Bronchial epithelial cell (primary cell): ENCODE measurements around the gene ABCD4. TPM values are rescaled to one million over a fixed set of nuclear protein-coding genes. Genes with fewer than 3 reads are reported as not detected.
A peak's percentile ranks its signal among the peaks of the same experiment; 100 is the strongest.
"Not testable (repeated sequence)": the region's sequence is repeated elsewhere in the genome, so short reads cannot be mapped to it uniquely, and the experiment has no call there.

Experiments
- DNase-seq: peaks from one replicate; pipeline ENCODE4 v3.0.0-alpha.2; 2010; ENCODE audit warnings: low read depth
- FAIRE-seq: peaks from 2 replicates; lab custom pipeline; 2011; peaks lifted over from hg19 to GRCh38; lab: Jason Lieb, UNC
- H3K27me3 ChIP-seq: 2 replicates; pipeline ENCODE4 v1.5.1; 2011; ENCODE audit warnings: low read length; ENCODE audit not compliant: control insufficient read depth, insufficient read depth
- H3K36me3 ChIP-seq: 2 replicates; pipeline ENCODE4 v1.5.1; 2011; ENCODE audit warnings: low read length; ENCODE audit not compliant: control insufficient read depth, insufficient read depth
- H3K4me3 ChIP-seq: 2 replicates; pipeline ENCODE4 v1.5.1; 2011; ENCODE audit warnings: mild to moderate bottlenecking, low read depth, low read length, control low read depth
- CTCF ChIP-seq: IDR thresholded peaks from 2 replicates; pipeline ENCODE4 v1.5.1; 2011; ENCODE audit warnings: mild to moderate bottlenecking, moderate library complexity, low read length, control low read depth, inconsistent platforms; ENCODE audit not compliant: insufficient read depth, severe bottlenecking
- total RNA-seq: library from RNA; depleted of rRNA; stranded (reverse); fragments of >200 nt; gene quantifications from 2 replicates; pipeline ENCODE4 v1.2.1, GENCODE V29; 2014

The ABCD4 gene
- total RNA-seq, 1 donor from 2014 or later: 13.2 TPM

DNA sequence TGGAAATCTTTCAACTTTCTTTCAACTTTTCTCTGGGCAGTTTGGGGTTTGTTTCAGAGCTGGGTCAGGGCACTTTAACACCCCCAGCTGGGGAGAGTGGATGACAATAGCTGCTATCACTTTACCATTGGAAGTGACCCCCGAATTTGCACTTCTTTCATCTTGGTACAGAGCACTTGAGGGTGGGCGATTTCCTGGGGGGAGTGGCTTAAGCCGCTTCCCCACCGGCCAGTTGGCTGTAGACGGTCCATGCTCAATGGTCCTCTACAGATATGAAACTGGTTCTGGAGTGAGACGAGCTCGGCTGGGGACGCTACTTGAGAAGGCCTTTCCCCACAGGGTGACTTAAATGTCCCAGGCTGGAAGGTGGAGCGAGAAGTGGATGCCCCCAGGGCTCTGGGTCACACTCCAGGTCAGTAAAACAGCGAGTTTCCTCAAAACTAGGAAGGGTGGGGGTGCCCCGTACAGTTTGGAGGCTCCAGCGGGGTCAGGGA is 45.6 kb upstream of the ABCD4 start, which contains the start of gene VRTN:
TSS of gene VRTN (plus strand) at position 231 of the 494 bp plus-strand sequence. CDS start 8,313 bp downstream, outside the sequence.
- DNase-seq (no peak), FAIRE-seq (no peak)
- TF ChIP-seq CTCF: no peak
- Histone ChIP-seq H3K36me3 (no peaks in the 10 kb centered on the region), H3K4me3 (no peak within 1 kb of the TSS), H3K27me3 (peaks cover 3% of the 10 kb centered on the region)

GRCh38 chr14:74347795-74348100 is 45.0 kb upstream of the ABCD4 start:
- H3K4me3 ChIP-seq: no peak overlapping the region
- DNase-seq: no peak
- no peak for FAIRE-seq
- H3K36me3 ChIP-seq: no peaks in the 10 kb centered on the region
- peaks cover 3% of the 10 kb centered on the region for H3K27me3 ChIP-seq
- TF ChIP-seq CTCF: no peak

DNA sequence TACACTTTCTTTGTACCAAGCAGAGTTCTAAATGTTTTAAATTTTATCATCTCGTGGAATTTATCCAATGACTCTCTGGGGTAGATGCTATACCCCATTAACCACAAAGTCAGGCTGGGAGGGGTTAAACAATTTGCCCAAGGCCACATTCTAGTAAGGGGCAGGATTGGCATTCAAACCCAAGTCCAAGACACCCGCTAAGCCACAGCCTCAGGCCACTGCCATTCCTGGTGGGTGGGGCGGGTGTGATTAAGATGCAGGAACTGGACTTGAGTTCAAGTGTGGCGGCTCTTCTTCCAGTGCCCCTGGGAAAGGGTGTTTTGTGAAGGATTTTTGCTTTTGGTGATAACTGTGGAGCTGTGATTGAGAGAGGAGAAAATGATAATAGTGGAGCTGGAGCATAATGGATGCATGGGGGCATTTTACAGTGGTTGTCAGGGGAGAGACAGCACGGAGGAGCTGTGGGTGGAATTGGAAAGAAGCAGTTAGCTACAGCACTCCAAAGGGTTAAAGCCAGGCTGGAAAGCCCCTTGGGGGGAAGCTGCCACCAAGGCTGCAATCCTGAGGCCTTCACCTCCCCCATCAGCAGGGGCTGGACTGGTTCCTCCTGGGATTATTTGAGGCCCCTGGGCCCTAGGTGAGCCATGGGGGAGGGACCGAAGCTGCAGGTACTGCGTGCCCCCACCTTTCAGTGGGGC is 44.5 kb upstream of the ABCD4 start:
- no peak for TF ChIP-seq CTCF
- DNase-seq (no peak), FAIRE-seq (no peak)
- Histone ChIP-seq H3K36me3 (no peaks in the 10 kb centered on the region), H3K27me3 (peaks cover 3% of the 10 kb centered on the region), H3K4me3 (no peak overlapping the region)

DNA sequence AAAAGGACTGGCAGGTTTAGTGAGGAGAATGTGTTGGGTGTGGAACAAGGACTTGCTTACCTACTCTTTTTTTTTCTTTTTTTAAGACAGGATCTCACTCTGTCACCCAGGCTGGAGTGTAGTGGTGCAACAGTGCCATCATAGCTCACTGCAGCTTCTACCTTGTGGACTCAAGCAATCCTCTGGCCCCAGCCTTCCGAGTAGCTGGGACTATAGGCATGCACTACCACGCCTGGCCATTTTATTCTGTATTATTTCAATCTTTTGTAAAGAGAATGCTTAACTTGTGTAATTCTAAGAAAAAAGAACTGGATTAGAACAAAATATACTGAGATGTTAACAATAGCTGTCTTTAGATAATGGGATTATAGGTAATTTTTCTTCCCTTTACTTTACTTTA is 43.6 kb upstream of the ABCD4 start:
- no peak for TF ChIP-seq CTCF
- no peak for DNase-seq
- Histone ChIP-seq H3K4me3 (no peak overlapping the region), H3K27me3 (peaks cover 3% of the 10 kb centered on the region), H3K36me3 (no peaks in the 10 kb centered on the region)
- FAIRE-seq: no peak

DNA sequence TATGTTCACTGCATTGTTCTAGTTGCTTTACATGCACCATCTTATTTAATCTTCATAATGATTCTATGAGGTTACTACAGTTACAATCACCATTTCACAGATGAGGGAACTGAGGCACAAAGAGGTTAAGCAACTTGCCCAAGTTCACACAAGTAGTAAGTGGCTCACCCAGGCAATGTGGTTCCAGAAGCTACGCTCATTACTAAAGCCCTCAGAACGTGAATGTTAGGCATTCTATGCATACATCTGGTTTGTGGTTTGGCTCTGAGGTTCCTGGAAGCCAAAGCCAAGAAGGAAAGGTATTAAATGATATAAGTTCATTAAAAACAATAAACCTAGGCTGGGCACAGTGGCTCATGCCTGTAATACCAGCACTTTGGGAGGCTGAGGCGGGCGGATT is 31.2 kb upstream of the ABCD4 start:
- FAIRE-seq (no peak), DNase-seq (peak; percentile 22)
- TF ChIP-seq CTCF: no peak
- Histone ChIP-seq H3K27me3 (no peaks in the 10 kb centered on the region), H3K4me3 (no peak overlapping the region), H3K36me3 (no peaks in the 10 kb centered on the region)

- not testable (repeated sequence) for DNase-seq, H3K27me3 ChIP-seq, FAIRE-seq, H3K36me3 ChIP-seq, H3K4me3 ChIP-seq
Observed at GRCh38 chr14:74329950-74330552, 27.3 kb upstream of the ABCD4 start.
